ENCODE data around the gene HYOU1.
"Not testable (repeated sequence)": the region's sequence is repeated elsewhere in the genome, so short reads cannot be mapped to it uniquely, and the experiment has no call there.

Gene HYOU1

GRCh38 chr11:119039471-119039870 lies 17.5 kb downstream of the HYOU1 start:
- peak; percentile 55 for DNase-seq

GRCh38 chr11:119038884-119039283 lies 18.1 kb downstream of the HYOU1 start:
- DNase-seq: no peak

GRCh38 chr11:119034813-119035212 lies 22.2 kb downstream of the HYOU1 start:
- no peak for DNase-seq

GRCh38 chr11:119033421-119033820 lies 23.6 kb downstream of the HYOU1 start:
- DNase-seq: not testable (repeated sequence)

GRCh38 chr11:119031912-119032280 lies 25.1 kb downstream of the HYOU1 start:
- DNase-seq: no peak

GRCh38 chr11:119030329-119031047 lies 26.5 kb downstream of the HYOU1 start, which contains the start of gene SLC37A4:
Gene SLC37A4 (minus strand): TSS chr11:119030877.
- peak; percentile 100 for DNase-seq

- DNase-seq: no peak
Measured at GRCh38 chr11:119030029-119030328, 27.0 kb downstream of the HYOU1 start.

- DNase-seq: peak; percentile 77
Measured at GRCh38 chr11:119029340-119030028, 27.5 kb downstream of the HYOU1 start.

GRCh38 chr11:119029069-119029339 lies 28.0 kb downstream of the HYOU1 start:
- DNase-seq: no peak

- no peak for DNase-seq
Measured at GRCh38 chr11:119028346-119029068, 28.5 kb downstream of the HYOU1 start.

GRCh38 chr11:119027561-119028345 lies 29.3 kb downstream of the HYOU1 start:
- no peak for DNase-seq

- no peak for DNase-seq
Measured at GRCh38 chr11:119026970-119027369, 30.0 kb downstream of the HYOU1 start.

- no peak for DNase-seq
Measured at GRCh38 chr11:119025978-119026766, 30.8 kb downstream of the HYOU1 start.

GRCh38 chr11:119025541-119025940 lies 31.5 kb downstream of the HYOU1 start:
- DNase-seq: no peak

- DNase-seq: no peak
Measured at GRCh38 chr11:119025099-119025473, 31.9 kb downstream of the HYOU1 start.

GRCh38 chr11:119024430-119025098 lies 32.4 kb downstream of the HYOU1 start:
- DNase-seq: peak; percentile 96

- no peak for DNase-seq
Measured at GRCh38 chr11:119023741-119024140, 33.3 kb downstream of the HYOU1 start.

GRCh38 chr11:119021631-119022030 lies 35.4 kb downstream of the HYOU1 start:
- no peak for DNase-seq

- DNase-seq: no peak
Measured at GRCh38 chr11:119019996-119020395, 37.0 kb downstream of the HYOU1 start.

- DNase-seq: peak; percentile 99
Measured at GRCh38 chr11:119018074-119018938, 38.7 kb downstream of the HYOU1 start, which contains the start of the genes RPS25 and TRAPPC4. Gene RPS25 (minus strand): TSS chr11:119018343. CDS start chr11:119018284, 59 bp downstream. Gene TRAPPC4 (plus strand): TSS chr11:119018766. CDS start chr11:119018796, 30 bp downstream.

- DNase-seq: not testable (repeated sequence)
Measured at GRCh38 chr11:119017377-119017776, 39.6 kb downstream of the HYOU1 start.

Measured in OCI-M1 (cell line).